ENCODE results near the gene TYMP. TPM values are rescaled to one million over a fixed set of nuclear protein-coding genes. Genes with fewer than 3 reads are reported as not detected.

The TYMP gene
- total and polyA plus RNA-seq, 8 donors = 14.3 to 162 (median 70.2) TPM

DNA sequence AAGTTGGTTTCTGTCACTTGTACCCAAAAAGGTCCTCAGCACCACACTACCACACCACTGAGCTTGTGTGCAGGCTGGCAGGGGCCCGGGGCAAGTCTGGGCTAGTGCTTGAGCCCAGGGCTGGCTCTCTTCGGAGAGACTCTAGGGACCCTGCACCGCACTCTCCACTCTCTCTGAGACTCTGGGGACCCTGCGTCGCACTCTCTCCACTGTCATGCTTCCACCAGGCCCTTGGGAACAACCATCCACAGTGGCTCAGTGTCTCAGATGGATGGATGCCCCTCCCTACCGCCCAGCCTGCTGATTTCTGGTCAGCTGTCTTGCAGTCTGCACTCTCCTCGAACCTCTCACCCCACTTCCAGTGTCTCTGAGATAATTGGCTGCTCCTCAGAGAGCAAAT, 52.9 kb downstream of the TYMP start:
- no peak for DNase-seq
- H3K27ac ChIP-seq = no peak overlapping the region
- intact Hi-C loops (cut with DNase I; ENCODE audit: low total_unique reads) = no loop called here
- WGBS, 5 donors = 65 to 85% (median 79%) methylated on average over 7 of the region's 7 CpGs
- H3K36me3 ChIP-seq = no peaks in the 10 kb centered on the region
- TF ChIP-seq POLR2A (IDR thresholded peaks at IDR 0.05) (no peak), POLR2AphosphoS5 (IDR thresholded peaks at IDR 0.05) (no peak), EP300 (IDR thresholded peaks at IDR 0.05) (no peak)
- TF ChIP-seq, protein P1, sequence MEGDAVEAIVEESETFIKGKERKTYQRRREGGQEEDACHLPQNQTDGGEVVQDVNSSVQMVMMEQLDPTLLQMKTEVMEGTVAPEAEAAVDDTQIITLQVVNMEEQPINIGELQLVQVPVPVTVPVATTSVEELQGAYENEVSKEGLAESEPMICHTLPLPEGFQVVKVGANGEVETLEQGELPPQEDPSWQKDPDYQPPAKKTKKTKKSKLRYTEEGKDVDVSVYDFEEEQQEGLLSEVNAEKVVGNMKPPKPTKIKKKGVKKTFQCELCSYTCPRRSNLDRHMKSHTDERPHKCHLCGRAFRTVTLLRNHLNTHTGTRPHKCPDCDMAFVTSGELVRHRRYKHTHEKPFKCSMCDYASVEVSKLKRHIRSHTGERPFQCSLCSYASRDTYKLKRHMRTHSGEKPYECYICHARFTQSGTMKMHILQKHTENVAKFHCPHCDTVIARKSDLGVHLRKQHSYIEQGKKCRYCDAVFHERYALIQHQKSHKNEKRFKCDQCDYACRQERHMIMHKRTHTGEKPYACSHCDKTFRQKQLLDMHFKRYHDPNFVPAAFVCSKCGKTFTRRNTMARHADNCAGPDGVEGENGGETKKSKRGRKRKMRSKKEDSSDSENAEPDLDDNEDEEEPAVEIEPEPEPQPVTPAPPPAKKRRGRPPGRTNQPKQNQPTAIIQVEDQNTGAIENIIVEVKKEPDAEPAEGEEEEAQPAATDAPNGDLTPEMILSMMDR (IDR thresholded peaks at IDR 0.05) = no peak
- no peak overlapping the region for H3K4me3 ChIP-seq
- peaks cover 36 to 44% (median 42%) of the 10 kb centered on the region in 4 donors for H3K4me1 ChIP-seq
- peaks cover 6 to 34% (median 18%) of the 10 kb centered on the region in 3 donors for H3K27me3 ChIP-seq
- no peaks in the 10 kb centered on the region for H3K9me3 ChIP-seq

Other genes with a start within 250 kb of the TYMP start
- gene PLXNB2, start 222.4 kb downstream of the TYMP start, total RNA-seq = 100 to 1,000 TPM; 105 to 648 (median 400) TPM
- gene PLXNB2, start 222.4 kb downstream of the TYMP start, polyA plus RNA-seq = 100 to 1,000 TPM in 2 of 3 donors, 10 to 100 TPM in 1; 50.3 to 197 (median 147) TPM
- 10 to 100 TPM in 2 of 5 donors, 1 to 10 TPM in 3; 2.2 to 13.4 (median 2.5) TPM for gene DENND6B, start 203.0 kb downstream of the TYMP start, total RNA-seq
- 1 to 10 TPM; 2.0 to 7.6 (median 5.5) TPM for gene DENND6B, start 203.0 kb downstream of the TYMP start, polyA plus RNA-seq
- gene PPP6R2, start 186.7 kb downstream of the TYMP start, total RNA-seq = 100 to 1,000 TPM in 3 of 5 donors, 10 to 100 TPM in 2; 54.9 to 243 (median 151) TPM
- 10 to 100 TPM; 24.4 to 36.5 (median 28.7) TPM for gene PPP6R2, start 186.7 kb downstream of the TYMP start, polyA plus RNA-seq
- gene SBF1, start 55.0 kb downstream of the TYMP start, total RNA-seq = 100 to 1,000 TPM in 1 of 5 donors, 10 to 100 TPM in 4; 34.9 to 122 (median 65.2) TPM
- gene SBF1, start 55.0 kb downstream of the TYMP start, polyA plus RNA-seq = 10 to 100 TPM in 2 of 3 donors, 1 to 10 TPM in 1; 9.6 to 42.3 (median 25.0) TPM
- gene ADM2, start 48.5 kb downstream of the TYMP start, total RNA-seq = 1 to 10 TPM in 1 of 5 donors, under 1 TPM in 1, not detected in 3; 0.37 to 1.3 TPM
- gene ADM2, start 48.5 kb downstream of the TYMP start, polyA plus RNA-seq = 1 to 10 TPM; 1.5 to 3.7 (median 1.6) TPM
- gene MIOX, start 43.2 kb downstream of the TYMP start, total RNA-seq = not detected
- under 1 TPM in 1 of 3 donors, not detected in 2; 0.40 TPM for gene MIOX, start 43.2 kb downstream of the TYMP start, polyA plus RNA-seq
- 100 to 1,000 TPM in 1 of 5 donors, 10 to 100 TPM in 4; 11.9 to 212 (median 58.5) TPM for gene LMF2, start 22.3 kb downstream of the TYMP start, total RNA-seq
- 10 to 100 TPM; 13.1 to 73.4 (median 25.6) TPM for gene LMF2, start 22.3 kb downstream of the TYMP start, polyA plus RNA-seq
- gene NCAPH2, start 21.8 kb downstream of the TYMP start, total RNA-seq = 10 to 100 TPM; 12.9 to 34.8 (median 23.2) TPM
- 10 to 100 TPM; 34.5 to 47.9 (median 38.4) TPM for gene NCAPH2, start 21.8 kb downstream of the TYMP start, polyA plus RNA-seq
- gene SCO2, start 4.4 kb downstream of the TYMP start, total RNA-seq = not detected
- gene SCO2, start 4.4 kb downstream of the TYMP start, polyA plus RNA-seq = 1 to 10 TPM in 2 of 3 donors, under 1 TPM in 1; 0.92 to 7.5 (median 1.9) TPM
- not detected for gene KLHDC7B, start 15.9 kb upstream of the TYMP start, total RNA-seq
- under 1 TPM in 2 of 3 donors, not detected in 1; 0.25 to 0.46 TPM for gene KLHDC7B, start 15.9 kb upstream of the TYMP start, polyA plus RNA-seq
- not detected for gene SYCE3, start 32.9 kb upstream of the TYMP start, total RNA-seq
- 1 to 10 TPM in 1 of 3 donors, under 1 TPM in 1, not detected in 1; 0.80 to 1.9 TPM for gene SYCE3, start 32.9 kb upstream of the TYMP start, polyA plus RNA-seq
- 100 to 1,000 TPM in 2 of 5 donors, 10 to 100 TPM in 1, 1 to 10 TPM in 2; 6.6 to 164 (median 54.5) TPM for gene CPT1B, start 48.4 kb upstream of the TYMP start, total RNA-seq
- gene CPT1B, start 48.4 kb upstream of the TYMP start, polyA plus RNA-seq = 10 to 100 TPM in 2 of 3 donors, 1 to 10 TPM in 1; 9.8 to 31.8 (median 10.1) TPM
- 100 to 1,000 TPM in 2 of 5 donors, 10 to 100 TPM in 3; 31.9 to 283 (median 81.2) TPM for gene CHKB, start 52.8 kb upstream of the TYMP start, total RNA-seq
- 100 to 1,000 TPM; 107 to 152 (median 129) TPM for gene CHKB, start 52.8 kb upstream of the TYMP start, polyA plus RNA-seq
- gene MAPK8IP2, start 70.8 kb upstream of the TYMP start, total RNA-seq = 1 to 10 TPM in 2 of 5 donors, under 1 TPM in 3; 0.43 to 5.8 (median 0.89) TPM
- 1 to 10 TPM in 1 of 3 donors, under 1 TPM in 2; 0.61 to 1.6 (median 0.81) TPM for gene MAPK8IP2, start 70.8 kb upstream of the TYMP start, polyA plus RNA-seq
- 10 to 100 TPM in 4 of 5 donors, 1 to 10 TPM in 1; 7.7 to 88.1 (median 46.8) TPM for gene ARSA, start 98.1 kb upstream of the TYMP start, total RNA-seq
- gene ARSA, start 98.1 kb upstream of the TYMP start, polyA plus RNA-seq = 10 to 100 TPM; 27.0 to 45.7 (median 41.2) TPM
- gene SHANK3, start 142.8 kb upstream of the TYMP start, total RNA-seq = 10 to 100 TPM in 2 of 5 donors, 1 to 10 TPM in 3; 2.5 to 31.2 (median 7.6) TPM
- gene SHANK3, start 142.8 kb upstream of the TYMP start, polyA plus RNA-seq = 1 to 10 TPM; 3.2 to 5.4 (median 3.4) TPM
- under 1 TPM in 1 of 5 donors, not detected in 4; 0.37 TPM for gene ACR, start 208.2 kb upstream of the TYMP start, total RNA-seq
- under 1 TPM in 2 of 3 donors, not detected in 1; 0.19 to 0.23 TPM for gene ACR, start 208.2 kb upstream of the TYMP start, polyA plus RNA-seq